SJCRH30 (cell line): ENCODE results near the gene ZMYND19. TPM values are rescaled to one million over a fixed set of nuclear protein-coding genes. Genes with fewer than 3 reads are reported as not detected.
"Not testable (repeated sequence)": the region's sequence is repeated elsewhere in the genome, so short reads cannot be mapped to it uniquely, and the experiment has no call there.

ENCODE experiments used
- DNase-seq, 2 experiments: peaks; one replicate each; pipeline ENCODE4 v3.0.0-alpha.2; 2015 to 2020
- H3K27ac ChIP-seq: fragments of 250-450 bp; sonication (Bioruptor Pico); 2 replicates; pipeline ENCODE4 v1.5.1; 2020; ENCODE audit warnings: mild to moderate bottlenecking, moderate library complexity
- H3K27me3 ChIP-seq: fragments of 250-450 bp; sonication (Bioruptor Pico); 2 replicates; pipeline ENCODE4 v1.5.1; 2020; ENCODE audit warnings: mild to moderate bottlenecking, moderate library complexity
- H3K36me3 ChIP-seq: fragments of 250-450 bp; sonication (Bioruptor Pico); 2 replicates; pipeline ENCODE4 v1.5.1; 2020; ENCODE audit warnings: mild to moderate bottlenecking, moderate library complexity
- H3K4me1 ChIP-seq: fragments of 250-450 bp; sonication (Bioruptor Pico); 2 replicates; pipeline ENCODE4 v1.5.1; 2020; ENCODE audit warnings: mild to moderate bottlenecking, moderate library complexity
- H3K4me3 ChIP-seq: fragments of 250-450 bp; sonication (Bioruptor Pico); 2 replicates; pipeline ENCODE4 v1.5.1; 2020; ENCODE audit warnings: mild to moderate bottlenecking, moderate library complexity
- H3K9me3 ChIP-seq: fragments of 250-450 bp; sonication (Bioruptor Pico); replicated peaks from 2 replicates; pipeline ENCODE4 v1.5.1; 2020; ENCODE audit warnings: mild to moderate bottlenecking, moderate library complexity
- total RNA-seq: library from RNA; depleted of rRNA; stranded (reverse); fragments of >200 nt; shearing (Covaris generic); gene quantifications from 2 replicates; pipeline ENCODE4 v1.2.3, GENCODE V29; 2014; rRNA removed

ZMYND19 gene
- total RNA-seq, 1 experiment from 2014 or later: 46.9 TPM

DNA sequence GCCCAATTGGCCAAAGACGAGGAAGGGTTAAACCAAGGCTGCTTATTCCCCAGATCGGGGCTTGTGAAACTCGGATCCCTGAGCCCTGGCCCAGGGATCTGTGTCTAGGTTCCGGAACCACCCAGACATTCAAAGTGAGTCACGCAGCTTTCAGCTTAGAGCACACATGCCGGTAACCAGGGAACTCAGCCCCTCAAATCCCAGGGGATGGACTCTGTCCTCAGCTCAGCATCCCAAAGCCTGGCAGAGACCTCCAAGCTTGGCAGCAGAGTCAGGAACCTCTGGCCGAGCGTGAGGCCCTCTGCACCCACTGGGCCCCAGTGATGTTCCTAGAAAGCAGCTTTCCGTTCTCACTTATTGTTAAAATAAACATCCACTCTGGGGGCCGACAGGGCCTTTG is 45.2 kb downstream of the ZMYND19 start:
- Histone ChIP-seq H3K27me3 (no peaks in the 10 kb centered on the region), H3K4me1 (peaks cover 5% of the 10 kb centered on the region; the same call in 1 of the 2 replicates), H3K9me3 (no peaks in the 10 kb centered on the region; the same call in 1 of the 2 replicates), H3K36me3 (no peaks in the 10 kb centered on the region), H3K4me3 (no peak overlapping the region), H3K27ac (no peak overlapping the region; the same call in 1 of the 2 replicates)
- DNase-seq: peak in 1 of 2 experiments; percentile 56

DNA sequence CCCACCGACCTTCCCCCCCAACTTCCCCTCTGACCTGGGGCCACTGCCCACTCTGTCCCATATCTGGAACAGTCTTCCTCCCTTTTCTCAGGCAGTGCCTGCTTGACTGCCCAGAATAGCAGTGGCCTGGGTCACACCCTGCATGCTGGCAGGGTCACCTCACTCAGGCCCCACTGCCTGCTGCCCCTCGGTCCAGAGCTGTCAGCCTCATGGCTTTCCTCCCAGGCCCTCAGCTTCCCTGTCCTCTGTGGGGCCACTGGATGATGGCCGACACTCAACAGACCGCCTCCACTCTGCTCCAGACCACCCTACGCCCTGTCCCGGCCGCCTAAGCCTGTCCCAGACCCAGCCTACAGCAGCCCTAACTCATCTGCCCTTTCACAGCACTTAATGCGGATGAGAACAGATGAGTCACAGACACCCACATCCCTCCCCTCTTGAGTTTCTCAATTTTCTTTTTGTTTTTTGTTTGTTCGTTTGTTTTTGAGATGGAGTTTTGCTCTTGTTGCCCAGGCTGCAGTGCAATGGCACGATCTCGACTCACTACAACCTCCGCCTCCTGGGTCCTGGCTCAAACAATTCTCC is 46.0 kb downstream of the ZMYND19 start:
- H3K27ac ChIP-seq: no peak overlapping the region
- H3K9me3 ChIP-seq: no peaks in the 10 kb centered on the region; the same call in 1 of the 2 replicates
- no peaks in the 10 kb centered on the region for H3K27me3 ChIP-seq
- H3K36me3 ChIP-seq: no peaks in the 10 kb centered on the region
- no peaks in the 10 kb centered on the region for H3K4me1 ChIP-seq
- H3K4me3 ChIP-seq: no peak overlapping the region
- no peak for DNase-seq

DNA sequence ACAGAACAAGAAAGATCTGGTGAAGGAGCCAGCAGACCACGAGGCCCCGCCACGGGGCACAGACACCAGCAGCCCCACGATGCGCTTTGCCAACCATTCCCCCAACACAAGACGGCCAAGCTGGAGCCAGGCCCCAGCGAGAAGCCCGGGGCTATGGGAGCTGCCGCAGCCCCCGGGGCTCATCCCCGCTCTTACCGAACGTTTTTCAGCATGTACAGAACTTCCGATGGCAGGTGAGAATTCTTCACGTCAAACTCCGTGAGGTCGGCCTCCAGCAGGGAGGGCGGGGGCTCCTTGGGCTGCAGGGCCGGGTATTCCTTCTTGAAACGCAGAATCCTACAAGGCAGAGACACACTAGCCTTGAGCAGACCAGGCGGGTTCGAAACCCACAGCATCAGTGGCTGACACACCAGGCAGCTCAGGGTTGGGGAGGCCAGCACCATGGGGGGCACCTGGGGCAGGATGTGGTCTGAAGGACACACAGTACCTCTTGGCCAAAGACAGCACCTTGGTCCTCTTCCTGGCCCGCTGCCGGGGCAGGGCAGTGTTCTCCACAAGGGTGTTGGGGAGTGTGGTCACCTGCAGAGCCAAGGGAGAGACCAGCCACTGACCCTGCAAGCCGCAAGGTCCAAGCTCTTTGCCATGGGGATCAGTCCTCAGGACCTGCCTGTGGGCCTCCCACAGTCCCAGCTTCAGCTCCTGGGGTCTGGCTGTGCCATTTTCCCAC is 46.9 kb downstream of the ZMYND19 start:
- Histone ChIP-seq H3K4me3 (no peak overlapping the region), H3K4me1 (no peaks in the 10 kb centered on the region), H3K9me3 (no peaks in the 10 kb centered on the region; the same call in 1 of the 2 replicates), H3K27me3 (no peaks in the 10 kb centered on the region), H3K27ac (no peak overlapping the region), H3K36me3 (no peaks in the 10 kb centered on the region)
- no peak for DNase-seq

DNA sequence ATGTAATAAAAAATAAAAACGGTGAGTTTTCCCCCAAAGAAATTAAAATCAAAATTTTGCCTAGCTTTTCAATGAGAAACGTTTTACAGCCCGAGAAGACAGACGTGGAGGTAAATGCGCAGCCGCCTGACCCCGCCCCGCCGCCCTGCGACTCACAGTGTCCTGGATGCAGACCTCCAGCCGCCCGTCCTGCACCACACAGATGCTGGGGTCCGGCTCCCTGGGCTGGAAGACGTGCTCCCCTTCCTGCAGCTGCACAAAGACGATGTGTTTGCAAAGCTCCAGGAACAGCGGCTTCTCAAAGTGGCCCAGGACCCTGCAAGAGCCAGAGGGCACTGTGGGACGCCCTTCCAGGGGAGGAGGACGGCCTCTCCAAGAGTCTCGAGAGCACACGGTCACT is 47.8 kb downstream of the ZMYND19 start:
- H3K4me1 ChIP-seq: no peaks in the 10 kb centered on the region
- no peaks in the 10 kb centered on the region for H3K36me3 ChIP-seq
- no peaks in the 10 kb centered on the region for H3K27me3 ChIP-seq
- no peak overlapping the region for H3K27ac ChIP-seq
- H3K4me3 ChIP-seq: no peak overlapping the region
- H3K9me3 ChIP-seq: no peaks in the 10 kb centered on the region; the same call in 1 of the 2 replicates
- no peak for DNase-seq

DNA sequence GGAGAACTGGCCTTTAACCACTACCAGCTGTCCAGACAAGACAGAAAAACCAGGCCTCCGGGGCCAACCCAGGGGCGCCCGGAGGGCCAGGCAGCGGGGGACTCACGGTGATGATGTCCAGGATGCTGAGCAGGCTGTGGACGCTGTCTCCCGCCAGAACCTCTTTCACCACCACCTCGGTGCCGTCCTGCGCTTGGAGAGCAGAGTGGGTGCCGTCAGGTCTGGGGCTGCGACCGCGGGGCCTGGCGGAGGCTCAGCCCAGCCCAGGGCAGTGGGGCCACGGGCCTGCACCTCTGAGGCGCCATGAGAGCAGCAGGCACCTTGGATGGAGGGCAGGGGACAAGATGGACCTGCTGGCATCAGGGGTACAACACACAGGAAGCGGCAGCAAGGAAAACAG is 49.8 kb downstream of the ZMYND19 start:
- no peaks in the 10 kb centered on the region for H3K4me1 ChIP-seq
- no peak overlapping the region for H3K27ac ChIP-seq
- no peaks in the 10 kb centered on the region for H3K27me3 ChIP-seq
- no peak for DNase-seq
- H3K9me3 ChIP-seq: no peaks in the 10 kb centered on the region
- no peak overlapping the region for H3K4me3 ChIP-seq
- no peaks in the 10 kb centered on the region for H3K36me3 ChIP-seq

DNA sequence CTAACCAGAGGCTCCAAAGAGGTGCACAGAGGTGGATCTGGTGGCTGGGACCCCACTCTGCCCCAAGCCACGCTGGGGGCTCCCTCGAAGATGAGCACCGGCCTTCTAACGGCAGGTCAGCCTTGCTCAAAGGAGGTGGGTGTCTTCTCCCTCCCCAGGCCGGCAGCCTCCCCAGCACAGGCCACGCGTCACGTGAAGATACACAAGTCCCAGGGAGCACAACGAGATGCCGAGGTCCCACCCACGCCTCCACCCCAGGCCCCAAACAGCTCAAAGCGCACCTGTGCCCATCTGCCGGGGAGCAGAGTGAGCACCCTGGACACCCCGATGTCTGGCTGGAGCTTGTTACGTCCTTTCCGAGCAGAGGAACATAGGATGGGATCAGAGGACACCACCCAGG is 52.3 kb downstream of the ZMYND19 start:
- no peaks in the 10 kb centered on the region for H3K4me1 ChIP-seq
- H3K4me3 ChIP-seq: no peak overlapping the region
- H3K27me3 ChIP-seq: no peaks in the 10 kb centered on the region
- H3K27ac ChIP-seq: no peak overlapping the region
- no peak for DNase-seq
- H3K36me3 ChIP-seq: no peaks in the 10 kb centered on the region
- no peaks in the 10 kb centered on the region for H3K9me3 ChIP-seq

DNA sequence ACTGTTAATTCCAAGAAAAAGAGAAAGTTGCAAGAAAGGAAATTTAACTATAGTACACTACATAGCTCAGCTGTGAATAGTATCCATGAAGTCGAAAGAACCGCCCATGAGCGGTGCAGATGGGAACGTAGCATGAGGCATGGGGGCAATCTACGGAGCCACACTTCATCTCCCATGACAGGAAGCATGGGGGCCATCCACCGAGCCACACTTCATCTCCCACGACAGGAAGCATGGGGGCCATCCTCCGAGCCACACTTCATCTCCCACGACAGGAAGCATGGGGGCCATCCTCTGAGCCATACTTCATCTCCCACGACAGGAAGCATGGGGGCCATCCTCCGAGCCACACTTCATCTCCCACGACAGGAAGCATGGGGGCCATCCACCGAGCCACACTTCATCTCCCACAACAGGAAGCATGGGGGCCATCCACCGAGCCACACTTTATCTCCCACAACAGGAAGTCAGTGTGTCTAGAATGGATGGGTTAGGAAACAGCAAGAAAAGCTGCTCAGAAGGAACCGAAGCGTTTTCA is 53.6 kb downstream of the ZMYND19 start:
- not testable (repeated sequence) for H3K36me3 ChIP-seq, H3K4me1 ChIP-seq, DNase-seq, H3K27me3 ChIP-seq, H3K4me3 ChIP-seq, H3K9me3 ChIP-seq, H3K27ac ChIP-seq

DNA sequence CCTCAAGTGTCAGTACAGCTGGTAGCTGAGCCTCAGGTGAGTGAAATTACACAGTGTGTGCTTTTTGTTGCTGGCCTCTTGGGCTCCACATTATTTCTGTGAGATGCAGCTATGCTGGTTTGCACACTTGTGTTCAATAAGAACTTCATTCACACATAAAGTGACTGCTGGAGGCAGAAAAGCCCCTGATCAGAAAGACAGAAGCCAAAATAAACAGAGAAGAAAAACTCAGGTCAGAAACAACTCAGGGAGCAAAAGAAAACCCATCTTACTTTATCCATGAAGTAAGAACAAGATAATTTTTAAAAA is 55.2 kb downstream of the ZMYND19 start:
- DNase-seq: no peak
- Histone ChIP-seq H3K4me3 (no peak overlapping the region), H3K27ac (no peak overlapping the region), H3K36me3 (no peaks in the 10 kb centered on the region), H3K4me1 (peaks cover 10% of the 10 kb centered on the region; the same call in 1 of the 2 replicates), H3K9me3 (no peaks in the 10 kb centered on the region), H3K27me3 (no peaks in the 10 kb centered on the region)

DNA sequence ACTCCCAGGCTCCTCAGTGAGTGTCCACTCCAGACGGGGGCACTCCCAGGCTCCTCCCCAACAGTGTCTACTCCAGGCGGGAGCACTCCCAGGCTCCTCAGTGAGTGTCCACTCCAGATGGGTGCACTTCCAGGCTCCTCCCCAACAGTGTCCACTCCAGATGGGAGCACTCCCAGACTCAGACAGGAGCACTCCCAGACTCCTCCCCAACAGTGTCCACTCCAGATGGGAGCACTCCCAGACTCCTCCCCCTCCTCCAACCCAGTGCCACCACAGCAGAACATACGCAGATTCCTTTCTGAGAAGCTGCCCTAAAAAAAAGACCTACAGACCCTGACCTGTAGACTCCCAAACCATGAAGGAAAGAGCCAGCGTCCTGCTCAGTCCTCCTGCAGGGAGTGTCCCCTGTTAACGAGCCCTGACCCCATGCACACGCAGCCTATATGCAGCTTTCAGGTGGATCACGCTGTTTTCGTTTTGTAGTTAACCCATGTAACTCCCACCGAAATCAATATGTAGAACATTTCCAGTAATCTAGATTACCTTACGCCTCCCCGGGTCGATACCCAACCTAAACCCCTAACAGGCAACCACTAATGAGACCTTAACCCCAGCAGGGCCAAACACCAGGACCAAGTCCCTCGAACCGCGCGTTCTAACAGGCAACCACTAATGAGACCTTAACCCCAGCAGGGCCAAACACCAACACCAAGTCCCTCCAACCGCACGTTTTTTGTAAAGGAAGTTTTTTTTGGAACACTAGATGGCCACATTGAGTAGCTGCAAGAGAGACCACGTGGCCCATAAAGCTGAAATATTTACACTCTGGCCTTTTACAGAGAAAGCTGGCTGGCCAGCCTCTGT is 55.8 kb downstream of the ZMYND19 start:
- H3K36me3 ChIP-seq: no peaks in the 10 kb centered on the region
- DNase-seq: peak; percentile 44 to 77
- no peak overlapping the region for H3K4me3 ChIP-seq
- no peak overlapping the region for H3K27ac ChIP-seq
- H3K9me3 ChIP-seq: no peaks in the 10 kb centered on the region
- no peaks in the 10 kb centered on the region for H3K27me3 ChIP-seq
- H3K4me1 ChIP-seq: peaks cover 10% of the 10 kb centered on the region; the same call in 1 of the 2 replicates

DNA sequence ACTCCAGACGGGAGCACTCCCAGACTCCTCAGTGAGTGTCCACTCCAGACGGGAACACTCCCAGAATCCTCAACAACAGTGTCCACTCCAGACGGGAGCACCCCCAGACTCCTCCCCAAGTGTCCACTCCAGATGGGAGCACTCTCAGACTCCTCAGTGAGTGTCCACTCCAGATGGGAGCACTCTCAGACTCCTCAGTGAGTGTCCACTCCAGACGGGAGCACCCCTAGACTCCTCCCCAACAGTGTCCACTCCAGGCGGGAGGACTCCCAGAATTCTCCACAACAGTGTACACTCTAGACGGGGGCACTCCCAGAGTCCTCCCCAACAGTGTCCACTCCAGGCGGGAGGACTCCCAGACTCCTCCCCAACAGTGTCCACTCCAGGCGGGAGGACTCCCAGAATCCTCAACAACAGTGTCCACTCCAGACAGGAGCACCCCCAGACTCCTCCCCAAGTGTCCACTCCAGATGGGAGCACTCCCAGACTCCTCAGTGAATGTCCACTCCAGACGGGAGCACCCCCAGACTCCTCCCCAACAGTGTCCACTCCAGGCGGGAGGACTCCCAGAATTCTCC is 57.3 kb downstream of the ZMYND19 start:
- not testable (repeated sequence) for H3K27ac ChIP-seq, DNase-seq, H3K27me3 ChIP-seq, H3K9me3 ChIP-seq, H3K4me3 ChIP-seq, H3K36me3 ChIP-seq
- peaks cover 10% of the 10 kb centered on the region; the same call in 1 of the 2 replicates for H3K4me1 ChIP-seq

Other genes with a start within 250 kb of the ZMYND19 start
- 1.8 and 1.9 TPM in 2 replicates for gene EXD3, start 167.3 kb downstream of the ZMYND19 start, total RNA-seq
- gene NOXA1, start 167.1 kb downstream of the ZMYND19 start, total RNA-seq: not detected in 2 replicates
- not detected in 2 replicates for gene ENTPD8, start 149.2 kb downstream of the ZMYND19 start, total RNA-seq
- 35.4 and 40.3 TPM in 2 replicates for gene NSMF, start 131.2 kb downstream of the ZMYND19 start, total RNA-seq
- 0.14 and 0.43 TPM in 2 replicates for gene PNPLA7, start 40.1 kb downstream of the ZMYND19 start, total RNA-seq
- 12.3 and 15.6 TPM in 2 replicates for gene MRPL41, start 38.6 kb downstream of the ZMYND19 start, total RNA-seq
- gene DPH7, start 11.6 kb downstream of the ZMYND19 start, total RNA-seq: 27.5 and 31.7 TPM in 2 replicates
- 4.5 and 5.4 TPM in 2 replicates for gene ARRDC1, start 15.2 kb upstream of the ZMYND19 start, total RNA-seq
- 77.3 and 79.6 TPM in 2 replicates for gene EHMT1, start 28.5 kb upstream of the ZMYND19 start, total RNA-seq